SU-DHL-6 (cell line): ENCODE results near the gene TBX2.
A peak's percentile ranks its signal among the peaks of the same experiment; 100 is the strongest.

Experiments used
- H2AFZ ChIP-seq: fragments of 200-600 bp; sonication (generic); 2 replicates; pipeline ENCODE4 v1.6.1; 2014; ENCODE audit warnings: low read depth, mild to moderate bottlenecking, moderate library complexity, mixed read lengths, antibody characterized with exemption, low read length; ENCODE audit not compliant: severe bottlenecking
- H3F3A ChIP-seq: fragments of 200-600 bp; shearing (Covaris generic); 2 replicates; pipeline ENCODE4 v1.6.0; 2016; ENCODE audit warnings: antibody characterized with exemption, mild to moderate bottlenecking; ENCODE audit not compliant: insufficient read depth
- H3K27ac ChIP-seq: fragments of 200-600 bp; sonication (generic); 2 replicates; pipeline ENCODE4 v1.5.1; 2016; ENCODE audit warnings: low read depth, mild to moderate bottlenecking, low read length, moderate library complexity, mixed read lengths
- H3K27me3 ChIP-seq: fragments of 200-600 bp; sonication (generic), shearing (Covaris generic); 2 replicates; pipeline ENCODE4 v1.6.0; 2014; ENCODE audit warnings: mild to moderate bottlenecking, low read length
- H3K36me3 ChIP-seq: fragments of 200-600 bp; sonication (generic); 2 replicates; pipeline ENCODE4 v1.6.1; 2014; ENCODE audit warnings: mild to moderate bottlenecking, low read length, mixed read lengths
- H3K4me2 ChIP-seq: fragments of 300-600, 200-600 bp; shearing (Covaris generic), sonication (generic); 2 replicates; pipeline ENCODE4 v1.6.0; 2014; ENCODE audit warnings: low read length, low read depth, mild to moderate bottlenecking; ENCODE audit not compliant: poor library complexity, severe bottlenecking
- H3K4me3 ChIP-seq: fragments of 200-600 bp; sonication (generic); 2 replicates; pipeline ENCODE4 v1.5.1; 2014; ENCODE audit warnings: antibody characterized with exemption, low read length, mild to moderate bottlenecking, mixed read lengths; ENCODE audit not compliant: insufficient read depth, poor library complexity, severe bottlenecking
- H3K79me2 ChIP-seq: fragments of 200-600 bp; sonication (generic); 2 replicates; pipeline ENCODE4 v1.6.1; 2014; ENCODE audit warnings: mild to moderate bottlenecking, low read length, moderate library complexity; ENCODE audit not compliant: insufficient read depth
- H3K9ac ChIP-seq: fragments of 200-600 bp; sonication (generic); 2 replicates; pipeline ENCODE4 v1.7.0; 2014; ENCODE audit warnings: mild to moderate bottlenecking, low read length
- H3K9me2 ChIP-seq: fragments of 200-600 bp; sonication (generic); replicated peaks from 2 replicates; pipeline ENCODE4 v1.6.1; 2014; ENCODE audit warnings: low read length; ENCODE audit not compliant: insufficient read depth
- H3K9me3 ChIP-seq: fragments of 200-600 bp; sonication (generic); 2 replicates; pipeline ENCODE4 v1.6.1; 2014; ENCODE audit warnings: low read length, mixed read lengths; ENCODE audit not compliant: insufficient read depth
- H4K20me1 ChIP-seq: fragments of 200-600 bp; sonication (generic); 2 replicates; pipeline ENCODE4 v1.6.1; 2014; ENCODE audit warnings: low read depth, mild to moderate bottlenecking, antibody characterized with exemption, low read length, moderate library complexity, mixed read lengths
- CTCF ChIP-seq: fragments of 200-600 bp; sonication (generic); IDR thresholded peaks from one replicate; pipeline ENCODE4 v1.5.1; 2017; ENCODE audit warnings: antibody characterized with exemption, mild to moderate bottlenecking, low read length, moderate library complexity; ENCODE audit not compliant: insufficient read depth, poor library complexity, severe bottlenecking
- EZH2phosphoT487 ChIP-seq: fragments of 200-600 bp; sonication (generic), shearing (Covaris generic); conservative IDR thresholded peaks from 2 replicates; pipeline ENCODE4 v1.6.1; 2018; ENCODE audit warnings: mild to moderate bottlenecking, antibody characterized with exemption, low read length, moderate library complexity, mixed read lengths

The TBX2 gene

DNA sequence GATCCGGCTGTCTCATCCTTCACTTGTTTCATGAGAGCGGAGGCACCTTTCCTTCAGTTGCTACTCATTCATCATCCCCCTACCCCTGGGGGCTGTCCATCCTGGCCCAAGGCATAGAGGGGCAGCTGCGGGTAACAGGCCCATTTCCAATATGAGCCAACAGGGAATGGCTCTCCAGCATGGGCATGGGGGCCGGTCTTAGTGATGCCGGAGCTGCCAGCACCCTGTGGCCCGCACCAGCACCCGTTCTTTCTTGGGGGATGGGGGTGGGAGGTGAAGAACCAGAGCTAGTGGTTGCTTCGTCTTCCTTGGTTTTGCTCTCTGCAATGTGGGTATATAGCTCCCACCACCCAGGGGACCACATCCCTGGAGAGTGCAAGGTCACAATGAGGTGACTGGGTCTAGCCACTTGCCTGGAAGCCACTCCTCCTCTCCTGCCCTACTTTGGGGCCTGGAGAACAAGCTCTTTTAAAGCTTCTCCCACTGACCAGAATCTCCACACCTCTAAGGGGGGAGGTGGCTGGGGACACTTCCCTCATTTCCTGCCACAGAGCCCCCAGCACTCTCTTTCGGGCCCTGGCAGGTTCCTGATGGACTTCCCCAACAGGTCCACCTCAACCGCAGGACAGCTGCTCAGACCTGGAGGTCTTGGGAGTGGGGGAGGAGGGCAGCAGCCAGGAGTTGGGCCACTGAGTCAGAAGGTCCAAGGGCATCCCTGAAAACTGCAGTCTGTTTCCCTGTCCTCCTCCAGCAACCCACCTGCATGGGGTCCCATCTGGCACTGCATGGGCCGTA is 11.9 kb upstream of the TBX2 start:
- H4K20me1 ChIP-seq: no peaks in the 10 kb centered on the region
- no peaks in the 10 kb centered on the region for H3F3A ChIP-seq
- no peak overlapping the region for H2AFZ ChIP-seq
- H3K27ac ChIP-seq: no peak overlapping the region
- no peaks in the 10 kb centered on the region for H3K9me2 ChIP-seq
- no peaks in the 10 kb centered on the region for H3K79me2 ChIP-seq
- H3K27me3 ChIP-seq: no peaks in the 10 kb centered on the region
- no peaks in the 10 kb centered on the region for H3K9me3 ChIP-seq
- no peak overlapping the region for H3K9ac ChIP-seq
- H3K36me3 ChIP-seq: no peaks in the 10 kb centered on the region
- H3K4me3 ChIP-seq: no peak overlapping the region
- no peak overlapping the region for H3K4me2 ChIP-seq
- TF ChIP-seq EZH2phosphoT487 (no peak), CTCF (no peak)

DNA sequence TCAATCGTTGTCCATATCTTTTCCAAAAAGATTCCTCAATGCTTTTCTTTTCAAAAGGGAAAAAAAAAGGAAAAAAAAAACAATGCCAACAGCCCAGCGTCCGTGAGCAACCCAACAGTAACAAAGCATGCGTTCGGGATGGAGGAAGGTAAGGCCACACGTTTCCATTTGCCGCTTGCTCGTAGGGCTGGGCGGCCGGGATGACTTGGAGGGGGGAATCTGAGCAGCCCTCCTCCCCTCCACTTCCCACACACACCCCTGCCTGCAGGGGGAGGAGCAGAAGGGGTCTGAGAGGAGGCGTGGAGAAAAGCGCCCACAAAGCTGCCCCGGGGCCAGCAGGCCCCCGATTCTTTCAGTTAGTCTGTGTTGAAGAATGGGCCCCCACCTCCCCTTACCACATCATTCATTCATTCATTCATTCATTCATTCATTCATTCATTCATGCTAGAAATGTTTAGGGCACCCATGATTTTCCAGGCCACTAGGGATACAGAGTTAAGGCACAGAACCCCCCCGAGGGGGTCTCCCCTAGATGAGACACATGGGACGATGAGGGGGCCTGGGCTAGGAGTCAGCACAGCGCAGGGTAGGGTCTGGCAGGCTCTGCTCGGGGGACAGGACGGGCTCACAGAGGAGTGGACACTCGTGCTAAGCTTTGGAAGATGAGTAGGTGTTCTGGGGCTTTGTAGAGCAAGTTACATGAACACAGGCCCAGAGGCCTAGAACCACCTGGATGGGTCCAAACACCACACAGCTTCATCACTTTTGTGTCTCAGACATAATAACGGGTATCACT is 10.9 kb upstream of the TBX2 start:
- Histone ChIP-seq H3K27me3 (no peaks in the 10 kb centered on the region), H3K27ac (no peak overlapping the region), H3K9me3 (no peaks in the 10 kb centered on the region), H2AFZ (no peak overlapping the region), H3K4me2 (no peak overlapping the region), H3F3A (no peaks in the 10 kb centered on the region), H3K4me3 (no peak overlapping the region), H3K79me2 (no peaks in the 10 kb centered on the region), H3K9ac (no peak overlapping the region), H4K20me1 (no peaks in the 10 kb centered on the region), H3K9me2 (no peaks in the 10 kb centered on the region), H3K36me3 (no peaks in the 10 kb centered on the region)
- TF ChIP-seq CTCF (no peak), EZH2phosphoT487 (no peak)

- Histone ChIP-seq H2AFZ (no peak overlapping the region), H3K27me3 (no peaks in the 10 kb centered on the region), H3K27ac (no peak overlapping the region), H3K79me2 (no peaks in the 10 kb centered on the region), H4K20me1 (no peaks in the 10 kb centered on the region), H3K9me2 (no peaks in the 10 kb centered on the region), H3K9me3 (no peaks in the 10 kb centered on the region), H3K4me3 (no peak overlapping the region), H3K36me3 (no peaks in the 10 kb centered on the region), H3K9ac (no peak overlapping the region), H3K4me2 (no peak overlapping the region), H3F3A (no peaks in the 10 kb centered on the region)
- TF ChIP-seq CTCF (peak; percentile 96), EZH2phosphoT487 (no peak)
Observed at GRCh38 chr17:61389670-61390478, 9.8 kb upstream of the TBX2 start.
